GM23338 (cell line): ENCODE measurements around the gene IL4I1.

Source experiments
- CREB1 ChIP-seq: fragments of 250-450 bp; sonication (Bioruptor Pico); IDR thresholded peaks from 2 replicates; pipeline ENCODE4 v1.5.0; 2020; ENCODE audit warnings: low read depth, mild to moderate bottlenecking, moderate library complexity
- EZH2 ChIP-seq: fragments of 200-600 bp; sonication (generic); IDR thresholded peaks from one replicate; pipeline ENCODE4 v1.8.0; 2017; ENCODE audit warnings: antibody characterized with exemption, mild to moderate bottlenecking, low read depth; ENCODE audit not compliant: unreplicated experiment
- EZH2phosphoT487 ChIP-seq: fragments of 200-600 bp; sonication (generic); IDR thresholded peaks from one replicate; pipeline ENCODE4 v1.8.1; 2018; ENCODE audit warnings: antibody characterized with exemption; ENCODE audit not compliant: unreplicated experiment
- JUNB ChIP-seq: IDR thresholded peaks from one replicate; pipeline ENCODE4 v1.6.1; 2016; ENCODE audit warnings: antibody characterized with exemption; ENCODE audit not compliant: unreplicated experiment
- POLR2AphosphoS5 ChIP-seq: IDR thresholded peaks from 2 replicates; pipeline ENCODE4 v1.6.1; 2016; ENCODE audit warnings: antibody characterized with exemption, low read depth
- REST ChIP-seq: IDR thresholded peaks from one replicate; pipeline ENCODE4 v1.6.1; 2018; ENCODE audit warnings: antibody characterized with exemption; ENCODE audit not compliant: unreplicated experiment
- TF ChIP-seq, protein P1 (sequence below), 2 experiments: fragments of 200-600 bp in 1 of 2; sonication (generic) in 1 of 2; conservative IDR thresholded peaks; 2 replicates each; pipeline versions ENCODE4 v1.5.1 to v1.6.1; 2016 to 2017; ENCODE audit warnings: antibody characterized with exemption in 2 of 2, low read depth in 2 of 2, mild to moderate bottlenecking in 2 of 2, moderate library complexity in 1 of 2

DNA sequence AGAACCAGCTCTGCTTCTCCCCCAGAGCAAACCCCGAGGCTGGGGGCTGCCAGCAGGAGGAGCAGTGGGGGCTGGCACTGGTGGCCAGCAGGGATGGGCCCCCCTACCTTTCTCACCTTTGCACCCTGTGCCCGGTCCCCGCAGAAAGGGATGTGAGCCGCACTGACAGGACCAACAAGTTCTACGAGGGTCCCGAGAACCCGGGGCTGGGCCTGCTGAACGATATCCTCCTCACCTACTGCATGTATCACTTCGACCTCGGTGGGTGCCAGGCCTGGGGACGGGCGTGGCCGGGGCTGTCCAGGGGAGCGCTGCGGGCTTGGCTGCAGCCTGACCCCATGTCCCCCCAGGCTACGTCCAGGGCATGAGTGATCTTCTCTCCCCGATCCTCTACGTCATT, 12.6 kb downstream of the IL4I1 start:
- TF ChIP-seq, protein P1, sequence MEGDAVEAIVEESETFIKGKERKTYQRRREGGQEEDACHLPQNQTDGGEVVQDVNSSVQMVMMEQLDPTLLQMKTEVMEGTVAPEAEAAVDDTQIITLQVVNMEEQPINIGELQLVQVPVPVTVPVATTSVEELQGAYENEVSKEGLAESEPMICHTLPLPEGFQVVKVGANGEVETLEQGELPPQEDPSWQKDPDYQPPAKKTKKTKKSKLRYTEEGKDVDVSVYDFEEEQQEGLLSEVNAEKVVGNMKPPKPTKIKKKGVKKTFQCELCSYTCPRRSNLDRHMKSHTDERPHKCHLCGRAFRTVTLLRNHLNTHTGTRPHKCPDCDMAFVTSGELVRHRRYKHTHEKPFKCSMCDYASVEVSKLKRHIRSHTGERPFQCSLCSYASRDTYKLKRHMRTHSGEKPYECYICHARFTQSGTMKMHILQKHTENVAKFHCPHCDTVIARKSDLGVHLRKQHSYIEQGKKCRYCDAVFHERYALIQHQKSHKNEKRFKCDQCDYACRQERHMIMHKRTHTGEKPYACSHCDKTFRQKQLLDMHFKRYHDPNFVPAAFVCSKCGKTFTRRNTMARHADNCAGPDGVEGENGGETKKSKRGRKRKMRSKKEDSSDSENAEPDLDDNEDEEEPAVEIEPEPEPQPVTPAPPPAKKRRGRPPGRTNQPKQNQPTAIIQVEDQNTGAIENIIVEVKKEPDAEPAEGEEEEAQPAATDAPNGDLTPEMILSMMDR (conservative IDR thresholded peaks at IDR 0.05; ENCODE audit: low read depth in 2 of 2), result no peak
- TF ChIP-seq EZH2, result no peak
- no peak for TF ChIP-seq CREB1 (CRISPR knock-in tag)
- no peak for TF ChIP-seq REST
- no peak for TF ChIP-seq POLR2AphosphoS5
- no peak for TF ChIP-seq JUNB
- TF ChIP-seq EZH2phosphoT487, result no peak
